ENCODE results near the gene RNF8. TPM values are rescaled to one million over a fixed set of nuclear protein-coding genes. Genes with fewer than 3 reads are reported as not detected.

Gene RNF8
- total and polyA plus RNA-seq, 5 donors from 2014 or later, result 12.2 to 21.9 (median 15.1) TPM

DNA sequence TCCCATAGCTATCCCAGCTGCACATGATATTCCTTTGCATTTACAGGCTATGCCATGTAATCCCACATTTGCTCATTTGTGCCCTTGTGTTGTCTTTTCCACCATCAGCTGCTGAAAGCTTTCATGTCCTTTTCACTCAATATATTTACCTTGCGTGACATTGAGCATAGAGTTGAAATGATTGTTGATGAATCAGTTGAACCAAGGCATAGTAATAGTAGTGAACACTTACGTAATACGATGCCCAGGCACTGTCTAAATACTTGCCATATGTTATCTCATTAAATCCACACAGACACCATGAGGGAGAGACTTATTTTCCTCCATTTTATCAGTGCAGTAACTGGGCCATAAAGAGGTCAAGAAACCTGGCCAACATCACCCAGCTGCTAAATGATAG is 13.1 kb downstream of the RNF8 start:
- peaks cover 51% of the 10 kb centered on the region for H3K36me3 ChIP-seq (ENCODE audit: control insufficient read depth, insufficient read depth, low read length)
- no peaks in the 10 kb centered on the region for H3K4me1 ChIP-seq (ENCODE audit: control insufficient read depth, insufficient read depth, low read length, poor library complexity, severe bottlenecking)
- H3K9me3 ChIP-seq (ENCODE audit: control insufficient read depth in 2 of 2, low read length in 2 of 2), result no peaks in the 10 kb centered on the region
- Mint-ChIP-seq H3K27me3 (no peaks in the 10 kb centered on the region), H3K36me3 (peaks cover 41% of the 10 kb centered on the region), H3K27ac (peak overlapping the region in 1 of 3 donors; percentile 55), H3K9me3 (no peaks in the 10 kb centered on the region), H3K4me3 (no peak overlapping the region), H3K4me1 (peaks cover 0 to 22% (median 8%) of the 10 kb centered on the region in 4 donors)
- no peak overlapping the region for H3K4me3 ChIP-seq (ENCODE audit: low read depth, low read length)
- H3K27me3 ChIP-seq (ENCODE audit: control insufficient read depth, insufficient read depth, low read length), result no peaks in the 10 kb centered on the region
- DNase-seq (no peak), ATAC-seq (ENCODE audit: low read depth in 2 of 2) (no peak)
- no peak overlapping the region for H3K27ac ChIP-seq (ENCODE audit: insufficient read depth, low read length, poor library complexity, severe bottlenecking)

DNA sequence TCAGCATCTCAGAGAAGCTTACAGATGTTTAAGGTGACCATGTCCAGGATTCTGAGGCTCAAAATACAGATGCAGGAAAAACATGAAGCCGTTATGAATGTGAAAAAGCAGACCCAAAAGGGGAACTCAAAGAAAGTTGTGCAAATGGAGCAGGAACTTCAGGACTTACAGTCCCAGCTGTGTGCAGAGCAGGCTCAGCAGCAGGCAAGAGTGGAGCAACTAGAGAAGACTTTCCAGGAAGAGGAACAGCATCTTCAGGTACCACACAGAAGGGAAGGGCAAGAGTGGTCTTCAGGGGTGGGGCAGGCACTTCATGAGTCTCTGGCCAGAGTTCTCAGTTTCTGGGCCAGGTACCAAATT is 15.2 kb downstream of the RNF8 start:
- no peak overlapping the region for H3K27ac ChIP-seq (ENCODE audit: insufficient read depth, low read length, poor library complexity, severe bottlenecking)
- Mint-ChIP-seq H3K27ac (peak overlapping the region in 1 of 3 donors; percentile 85), H3K4me1 (peaks cover 0 to 22% (median 8%) of the 10 kb centered on the region in 4 donors), H3K27me3 (no peaks in the 10 kb centered on the region), H3K4me3 (no peak overlapping the region), H3K9me3 (no peaks in the 10 kb centered on the region), H3K36me3 (peaks cover 31% of the 10 kb centered on the region)
- H3K36me3 ChIP-seq (ENCODE audit: control insufficient read depth, insufficient read depth, low read length), result peaks cover 38% of the 10 kb centered on the region
- DNase-seq (no peak), ATAC-seq (ENCODE audit: low read depth in 2 of 2) (no peak)
- H3K9me3 ChIP-seq (ENCODE audit: control insufficient read depth in 2 of 2, low read length in 2 of 2), result no peaks in the 10 kb centered on the region
- no peak overlapping the region for H3K4me3 ChIP-seq (ENCODE audit: low read depth, low read length)
- no peaks in the 10 kb centered on the region for H3K4me1 ChIP-seq (ENCODE audit: control insufficient read depth, insufficient read depth, low read length, poor library complexity, severe bottlenecking)
- H3K27me3 ChIP-seq (ENCODE audit: control insufficient read depth, insufficient read depth, low read length), result no peaks in the 10 kb centered on the region

GRCh38 chr6:37369321-37370201 is 15.8 kb downstream of the RNF8 start:
- peak overlapping the region in 1 of 3 donors; percentile 85 for H3K27ac Mint-ChIP-seq
- Histone ChIP-seq H3K36me3 (ENCODE audit: control insufficient read depth, insufficient read depth, low read length) (peaks cover 36% of the 10 kb centered on the region), H3K27ac (ENCODE audit: insufficient read depth, low read length, poor library complexity, severe bottlenecking) (no peak overlapping the region)

DNA sequence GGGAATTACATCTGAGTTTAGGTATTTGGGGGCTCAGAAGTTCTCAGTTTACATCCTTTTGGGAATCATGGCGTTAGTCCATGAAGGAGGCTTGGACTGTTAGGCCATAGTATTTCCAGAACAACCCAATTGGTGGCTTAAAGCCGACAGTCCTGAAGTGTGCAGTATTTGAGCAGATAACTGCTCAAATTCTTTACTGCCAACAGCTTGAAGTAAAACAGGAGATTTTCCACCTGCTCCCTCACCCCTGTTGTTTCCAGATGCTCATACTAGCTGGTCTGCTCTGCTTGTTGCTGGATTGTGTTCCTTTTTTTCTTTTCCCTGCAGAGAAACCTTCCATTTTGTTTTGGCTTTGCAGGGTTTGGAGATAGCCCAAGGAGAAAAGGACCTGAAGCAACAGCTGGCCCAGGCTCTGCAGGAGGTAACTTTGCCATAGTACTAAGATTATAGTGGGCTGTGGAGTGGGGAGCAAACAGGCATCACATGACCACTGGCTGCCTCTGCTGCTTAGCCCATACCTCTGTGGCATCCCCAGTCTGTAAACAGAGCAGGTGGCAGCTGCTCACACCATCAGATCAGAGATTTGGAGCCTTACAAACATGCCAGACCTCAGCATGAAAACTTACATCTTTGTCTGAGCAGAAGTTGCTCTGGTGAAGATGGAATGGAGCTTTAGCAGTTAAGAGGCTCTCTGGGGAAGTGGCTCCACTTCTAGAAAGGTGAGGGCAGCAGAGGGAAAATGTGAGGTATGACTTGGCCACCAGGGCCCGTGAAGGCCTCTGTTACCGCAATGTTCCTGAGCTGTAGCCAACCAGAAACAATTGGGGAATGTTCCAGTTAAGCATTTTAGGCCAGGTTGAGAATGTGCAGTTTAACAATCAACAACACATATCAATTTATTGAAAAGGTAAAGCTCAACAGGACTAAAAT is 17.6 kb downstream of the RNF8 start:
- H3K27me3 Mint-ChIP-seq, result no peaks in the 10 kb centered on the region
- H3K27ac Mint-ChIP-seq, result peak overlapping the region in 2 of 3 donors; percentile 34 to 75
- no peaks in the 10 kb centered on the region for H3K9me3 ChIP-seq (ENCODE audit: control insufficient read depth in 2 of 2, low read length in 2 of 2)
- no peaks in the 10 kb centered on the region for H3K4me1 ChIP-seq (ENCODE audit: control insufficient read depth, insufficient read depth, low read length, poor library complexity, severe bottlenecking)
- no peaks in the 10 kb centered on the region for H3K9me3 Mint-ChIP-seq
- DNase-seq (no peak), ATAC-seq (ENCODE audit: low read depth in 2 of 2) (no peak)
- H3K4me1 Mint-ChIP-seq, result peaks cover 0 to 18% (median 4%) of the 10 kb centered on the region in 4 donors
- no peaks in the 10 kb centered on the region for H3K27me3 ChIP-seq (ENCODE audit: control insufficient read depth, insufficient read depth, low read length)
- H3K36me3 ChIP-seq (ENCODE audit: control insufficient read depth, insufficient read depth, low read length), result peaks cover 35% of the 10 kb centered on the region
- H3K36me3 Mint-ChIP-seq, result peaks cover 43% of the 10 kb centered on the region
- H3K27ac ChIP-seq (ENCODE audit: insufficient read depth, low read length, poor library complexity, severe bottlenecking), result no peak overlapping the region
- H3K4me3 ChIP-seq (ENCODE audit: low read depth, low read length), result no peak overlapping the region
- H3K4me3 Mint-ChIP-seq, result no peak overlapping the region

More at GRCh38 chr6:37369321-37370201, 15.8 kb downstream of the RNF8 start:
- Mint-ChIP-seq H3K36me3 (peaks cover 31% of the 10 kb centered on the region), H3K4me3 (no peak overlapping the region), H3K9me3 (no peaks in the 10 kb centered on the region), H3K27me3 (no peaks in the 10 kb centered on the region), H3K4me1 (peaks cover 0 to 20% (median 7%) of the 10 kb centered on the region in 4 donors)
- no peaks in the 10 kb centered on the region for H3K4me1 ChIP-seq (ENCODE audit: control insufficient read depth, insufficient read depth, low read length, poor library complexity, severe bottlenecking)
- ATAC-seq (ENCODE audit: low read depth in 2 of 2) (no peak), DNase-seq (no peak)
- no peak overlapping the region for H3K4me3 ChIP-seq (ENCODE audit: low read depth, low read length)
- no peaks in the 10 kb centered on the region for H3K27me3 ChIP-seq (ENCODE audit: control insufficient read depth, insufficient read depth, low read length)
- H3K9me3 ChIP-seq (ENCODE audit: control insufficient read depth in 2 of 2, low read length in 2 of 2), result no peaks in the 10 kb centered on the region

DNA sequence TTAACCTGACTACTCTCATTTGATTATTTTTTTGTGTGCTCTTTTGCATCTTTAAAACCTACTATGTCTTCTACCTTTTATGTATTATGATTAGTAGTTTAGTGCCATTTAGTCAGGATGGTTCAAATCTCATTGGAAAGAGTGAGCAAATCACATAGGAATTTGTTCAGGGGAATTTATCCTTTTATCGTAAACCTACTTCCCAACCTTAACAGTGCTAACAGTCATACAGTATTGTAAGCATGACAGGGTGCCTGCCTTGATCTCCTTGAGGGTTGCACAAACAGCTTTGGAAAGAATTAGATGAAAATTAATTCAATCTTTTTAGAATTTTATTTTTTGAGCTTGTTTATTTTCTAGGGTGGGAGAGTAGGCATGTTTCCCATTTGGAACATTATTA is 18.3 kb downstream of the RNF8 start:
- Mint-ChIP-seq H3K4me1 (peaks cover 0 to 13% (median 4%) of the 10 kb centered on the region in 4 donors), H3K9me3 (no peaks in the 10 kb centered on the region), H3K36me3 (peaks cover 41% of the 10 kb centered on the region), H3K4me3 (no peak overlapping the region), H3K27ac (no peak overlapping the region), H3K27me3 (no peaks in the 10 kb centered on the region)
- no peak for DNase-seq
- no peak overlapping the region for H3K27ac ChIP-seq (ENCODE audit: insufficient read depth, low read length, poor library complexity, severe bottlenecking)
- H3K4me1 ChIP-seq (ENCODE audit: control insufficient read depth, insufficient read depth, low read length, poor library complexity, severe bottlenecking), result no peaks in the 10 kb centered on the region
- no peak overlapping the region for H3K4me3 ChIP-seq (ENCODE audit: low read depth, low read length)
- no peak for ATAC-seq (ENCODE audit: low read depth in 2 of 2)
- H3K27me3 ChIP-seq (ENCODE audit: control insufficient read depth, insufficient read depth, low read length), result no peaks in the 10 kb centered on the region
- H3K9me3 ChIP-seq (ENCODE audit: control insufficient read depth in 2 of 2, low read length in 2 of 2), result no peaks in the 10 kb centered on the region
- peaks cover 36% of the 10 kb centered on the region for H3K36me3 ChIP-seq (ENCODE audit: control insufficient read depth, insufficient read depth, low read length)

- no peaks in the 10 kb centered on the region for H3K27me3 ChIP-seq (ENCODE audit: control insufficient read depth, insufficient read depth, low read length)
- H3K36me3 ChIP-seq (ENCODE audit: control insufficient read depth, insufficient read depth, low read length), result peaks cover 41% of the 10 kb centered on the region
- H3K36me3 Mint-ChIP-seq, result peaks cover 45% of the 10 kb centered on the region
- H3K4me1 Mint-ChIP-seq, result peaks cover 0 to 11% (median 2%) of the 10 kb centered on the region in 4 donors
- no peaks in the 10 kb centered on the region for H3K4me1 ChIP-seq (ENCODE audit: control insufficient read depth, insufficient read depth, low read length, poor library complexity, severe bottlenecking)
- H3K9me3 ChIP-seq (ENCODE audit: control insufficient read depth in 2 of 2, low read length in 2 of 2), result no peaks in the 10 kb centered on the region
- H3K9me3 Mint-ChIP-seq, result no peaks in the 10 kb centered on the region
- no peak overlapping the region for H3K27ac Mint-ChIP-seq
- no peak for DNase-seq
- H3K4me3 Mint-ChIP-seq, result no peak overlapping the region
- no peak overlapping the region for H3K4me3 ChIP-seq (ENCODE audit: low read depth, low read length)
- H3K27ac ChIP-seq (ENCODE audit: insufficient read depth, low read length, poor library complexity, severe bottlenecking), result no peak overlapping the region
- H3K27me3 Mint-ChIP-seq, result no peaks in the 10 kb centered on the region
- ATAC-seq (ENCODE audit: low read depth in 2 of 2), result no peak
Observed at GRCh38 chr6:37373822-37374471, 20.2 kb downstream of the RNF8 start.

DNA sequence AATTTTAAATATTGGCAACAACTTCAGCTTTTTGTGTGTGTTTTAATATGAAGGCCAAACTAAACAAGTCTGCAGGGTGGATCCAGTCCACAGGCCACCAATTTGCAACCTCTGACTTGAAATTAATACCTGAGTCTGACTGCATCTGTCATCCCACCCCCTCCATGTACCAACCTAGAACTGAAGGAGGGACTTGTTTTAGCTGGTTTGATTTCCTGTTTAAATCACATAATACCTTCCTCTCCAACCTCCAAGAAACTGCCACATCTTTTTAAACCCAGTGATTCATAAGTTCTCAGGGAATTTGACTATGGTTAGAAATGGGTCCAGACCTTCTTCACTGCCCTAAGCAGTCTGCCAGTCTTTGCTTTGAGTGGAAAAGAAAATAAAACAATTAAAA is 21.6 kb downstream of the RNF8 start:
- no peak for ATAC-seq (ENCODE audit: low read depth in 2 of 2)

More for the DNA sequence above, 21.6 kb downstream of the RNF8 start:
- peaks cover 32% of the 10 kb centered on the region for H3K36me3 Mint-ChIP-seq
- no peak overlapping the region for H3K27ac ChIP-seq (ENCODE audit: insufficient read depth, low read length, poor library complexity, severe bottlenecking)
- no peak overlapping the region for H3K4me3 ChIP-seq (ENCODE audit: low read depth, low read length)
- peaks cover 0 to 7% (median 0%) of the 10 kb centered on the region in 4 donors for H3K4me1 Mint-ChIP-seq
- DNase-seq, result no peak
- H3K27ac Mint-ChIP-seq, result peak overlapping the region; percentile 14 to 63 (median 48)
- H3K36me3 ChIP-seq (ENCODE audit: control insufficient read depth, insufficient read depth, low read length), result peaks cover 28% of the 10 kb centered on the region
- H3K9me3 ChIP-seq (ENCODE audit: control insufficient read depth in 2 of 2, low read length in 2 of 2), result no peaks in the 10 kb centered on the region
- H3K4me1 ChIP-seq (ENCODE audit: control insufficient read depth, insufficient read depth, low read length, poor library complexity, severe bottlenecking), result no peaks in the 10 kb centered on the region
- H3K27me3 Mint-ChIP-seq, result no peaks in the 10 kb centered on the region
- H3K4me3 Mint-ChIP-seq, result no peak overlapping the region
- no peaks in the 10 kb centered on the region for H3K27me3 ChIP-seq (ENCODE audit: control insufficient read depth, insufficient read depth, low read length)
- H3K9me3 Mint-ChIP-seq, result no peaks in the 10 kb centered on the region
